ENCODE data around the gene HLA-A.

Gene HLA-A

DNA sequence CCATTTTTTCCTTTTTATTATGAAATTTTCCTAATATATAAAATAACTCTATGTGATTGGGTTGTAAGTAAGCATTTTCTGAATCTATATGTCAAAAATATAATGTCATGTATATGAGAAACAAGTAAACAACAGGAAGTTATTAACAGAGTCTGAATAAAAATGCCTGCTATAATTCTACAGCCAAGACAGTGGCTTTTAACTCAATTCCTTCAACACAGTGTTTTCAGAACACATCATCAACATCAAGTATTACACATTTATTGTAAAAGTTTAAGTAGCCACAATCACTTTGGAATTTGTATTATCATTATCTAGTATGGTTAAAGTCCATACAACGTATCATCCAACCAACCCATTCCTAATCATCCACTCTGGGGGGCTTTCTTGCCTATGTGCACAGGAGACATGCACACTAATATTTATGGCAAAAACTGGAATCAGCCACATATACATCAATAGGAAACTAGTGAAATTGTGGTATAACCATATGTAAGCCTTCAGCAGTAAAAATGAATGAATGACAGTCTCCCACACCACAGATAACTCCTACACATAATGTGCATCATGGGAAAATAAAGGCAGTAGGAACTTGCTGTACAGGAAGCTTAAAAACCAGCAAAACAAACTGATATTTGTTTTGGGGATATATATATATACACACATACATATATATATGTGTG is 6.9 kb upstream of the HLA-A start:
- DNase-seq (ENCODE audit: low spot score) = no peak

DNA sequence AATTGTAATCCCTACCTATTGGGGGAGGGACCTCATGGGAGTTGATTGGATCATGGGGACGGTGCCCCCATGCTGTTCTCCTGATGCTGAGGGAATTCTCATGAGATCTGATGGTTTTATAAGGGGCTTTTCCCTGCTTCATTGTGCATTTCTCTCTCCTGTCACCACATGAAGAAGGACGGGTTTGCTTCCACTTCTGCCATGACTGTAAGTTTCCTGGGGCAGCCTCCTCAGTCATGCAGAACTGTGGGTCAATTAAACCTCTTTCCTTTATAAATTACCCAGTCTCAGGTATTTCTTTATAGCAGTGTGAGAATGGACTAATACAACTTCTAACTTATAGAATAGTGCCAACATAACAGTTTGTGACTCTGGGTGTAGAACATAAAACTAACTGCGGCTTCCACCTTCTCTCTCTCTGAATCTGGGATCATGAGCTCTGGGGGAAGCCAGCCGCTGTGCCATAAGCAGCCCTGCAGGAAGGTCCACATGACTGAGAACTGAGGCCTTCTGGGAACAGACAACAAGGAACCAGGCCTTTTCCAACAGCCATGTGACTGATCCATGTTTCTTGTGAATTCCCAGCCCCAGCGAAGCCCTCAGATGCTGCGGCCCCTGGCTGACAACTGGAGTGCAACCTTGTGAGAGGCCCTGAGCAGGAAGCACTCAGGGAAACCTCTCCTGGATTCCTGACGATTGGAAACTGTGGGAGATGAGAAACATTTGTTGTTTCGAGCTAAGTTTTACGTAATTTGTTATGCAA is 3.4 kb upstream of the HLA-A start:
- no peak for DNase-seq (ENCODE audit: low spot score)

DNA sequence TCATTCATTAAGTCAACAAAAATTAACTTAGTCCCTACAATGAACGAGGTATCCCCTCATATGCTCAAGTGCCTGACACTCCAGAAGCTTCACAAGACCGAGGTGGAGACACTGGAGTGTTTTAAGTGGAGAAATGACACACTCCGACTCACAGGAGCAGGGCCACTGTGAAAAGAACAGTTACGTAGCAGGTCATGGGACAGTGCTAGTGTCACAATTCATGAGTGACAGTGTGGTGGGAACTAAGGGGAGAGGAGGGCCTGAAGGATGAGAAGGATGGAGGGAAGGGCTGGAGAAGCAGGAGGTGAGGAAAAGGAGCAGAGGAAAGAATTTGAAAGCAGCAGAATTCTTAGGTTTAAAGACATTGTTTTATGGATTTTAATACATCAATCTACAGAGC is 1.3 kb upstream of the HLA-A start:
- DNase-seq (ENCODE audit: low spot score) = peak; percentile 50

DNA sequence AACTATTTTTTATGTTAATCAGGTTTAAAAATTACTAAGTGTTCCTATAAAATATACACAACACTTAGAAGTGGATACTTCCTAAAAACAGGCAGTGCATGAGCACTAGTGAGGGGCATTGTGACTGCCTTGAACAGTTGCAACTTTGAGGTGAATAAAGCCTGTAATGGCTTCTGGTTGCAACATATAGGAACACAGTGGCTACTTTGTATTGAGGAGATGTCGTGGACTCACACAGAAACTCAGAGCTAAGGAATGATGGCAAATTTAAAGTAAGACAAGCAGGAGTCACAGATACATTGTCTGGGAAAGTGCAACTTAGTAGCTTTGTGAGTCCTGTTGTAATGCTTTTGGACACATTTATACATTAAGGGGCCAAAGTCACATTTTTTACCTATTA is 861 bp upstream of the HLA-A start:
- DNase-seq (ENCODE audit: low spot score) = peak; percentile 25

DNA sequence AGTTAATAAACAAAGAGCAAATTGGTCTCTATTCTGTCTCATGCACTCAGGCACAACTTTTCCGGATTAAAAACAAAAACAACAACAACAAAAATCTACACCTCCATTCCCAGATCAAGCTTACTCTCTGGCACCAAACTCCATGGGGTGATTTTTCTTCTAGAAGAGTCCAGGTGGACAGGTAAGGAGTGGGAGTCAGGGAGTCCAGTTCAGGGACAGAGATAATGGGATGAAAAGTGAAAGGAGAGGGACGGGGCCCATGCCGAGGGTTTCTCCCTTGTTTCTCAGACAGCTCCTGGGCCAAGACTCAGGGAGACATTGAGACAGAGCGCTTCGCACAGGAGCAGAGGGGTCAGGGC is 437 bp upstream of the HLA-A start:
- DNase-seq (ENCODE audit: low spot score) = no peak

DNA sequence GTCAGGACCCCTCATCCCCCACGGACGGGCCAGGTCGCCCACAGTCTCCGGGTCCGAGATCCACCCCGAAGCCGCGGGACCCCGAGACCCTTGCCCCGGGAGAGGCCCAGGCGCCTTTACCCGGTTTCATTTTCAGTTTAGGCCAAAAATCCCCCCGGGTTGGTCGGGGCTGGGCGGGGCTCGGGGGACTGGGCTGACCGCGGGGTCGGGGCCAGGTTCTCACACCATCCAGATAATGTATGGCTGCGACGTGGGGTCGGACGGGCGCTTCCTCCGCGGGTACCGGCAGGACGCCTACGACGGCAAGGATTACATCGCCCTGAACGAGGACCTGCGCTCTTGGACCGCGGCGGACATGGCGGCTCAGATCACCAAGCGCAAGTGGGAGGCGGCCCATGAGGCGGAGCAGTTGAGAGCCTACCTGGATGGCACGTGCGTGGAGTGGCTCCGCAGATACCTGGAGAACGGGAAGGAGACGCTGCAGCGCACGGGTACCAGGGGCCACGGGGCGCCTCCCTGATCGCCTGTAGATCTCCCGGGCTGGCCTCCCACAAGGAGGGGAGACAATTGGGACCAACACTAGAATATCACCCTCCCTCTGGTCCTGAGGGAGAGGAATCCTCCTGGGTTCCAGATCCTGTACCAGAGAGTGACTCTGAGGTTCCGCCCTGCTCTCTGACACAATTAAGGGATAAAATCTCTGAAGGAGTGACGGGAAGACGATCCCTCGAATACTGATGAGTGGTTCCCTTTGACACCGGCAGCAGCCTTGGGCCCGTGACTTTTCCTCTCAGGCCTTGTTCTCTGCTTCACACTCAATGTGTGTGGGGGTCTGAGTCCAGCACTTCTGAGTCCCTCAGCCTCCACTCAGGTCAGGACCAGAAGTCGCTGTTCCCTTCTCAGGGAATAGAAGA is 978 bp downstream of the HLA-A start:
- no peak for DNase-seq (ENCODE audit: low spot score)

DNA sequence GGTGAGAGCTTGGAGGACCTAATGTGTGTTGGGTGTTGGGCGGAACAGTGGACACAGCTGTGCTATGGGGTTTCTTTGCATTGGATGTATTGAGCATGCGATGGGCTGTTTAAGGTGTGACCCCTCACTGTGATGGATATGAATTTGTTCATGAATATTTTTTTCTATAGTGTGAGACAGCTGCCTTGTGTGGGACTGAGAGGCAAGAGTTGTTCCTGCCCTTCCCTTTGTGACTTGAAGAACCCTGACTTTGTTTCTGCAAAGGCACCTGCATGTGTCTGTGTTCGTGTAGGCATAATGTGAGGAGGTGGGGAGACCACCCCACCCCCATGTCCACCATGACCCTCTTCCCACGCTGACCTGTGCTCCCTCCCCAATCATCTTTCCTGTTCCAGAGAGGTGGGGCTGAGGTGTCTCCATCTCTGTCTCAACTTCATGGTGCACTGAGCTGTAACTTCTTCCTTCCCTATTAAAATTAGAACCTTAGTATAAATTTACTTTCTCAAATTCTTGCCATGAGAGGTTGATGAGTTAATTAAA is 3.0 kb downstream of the HLA-A start:
- DNase-seq (ENCODE audit: low spot score) = no peak

DNA sequence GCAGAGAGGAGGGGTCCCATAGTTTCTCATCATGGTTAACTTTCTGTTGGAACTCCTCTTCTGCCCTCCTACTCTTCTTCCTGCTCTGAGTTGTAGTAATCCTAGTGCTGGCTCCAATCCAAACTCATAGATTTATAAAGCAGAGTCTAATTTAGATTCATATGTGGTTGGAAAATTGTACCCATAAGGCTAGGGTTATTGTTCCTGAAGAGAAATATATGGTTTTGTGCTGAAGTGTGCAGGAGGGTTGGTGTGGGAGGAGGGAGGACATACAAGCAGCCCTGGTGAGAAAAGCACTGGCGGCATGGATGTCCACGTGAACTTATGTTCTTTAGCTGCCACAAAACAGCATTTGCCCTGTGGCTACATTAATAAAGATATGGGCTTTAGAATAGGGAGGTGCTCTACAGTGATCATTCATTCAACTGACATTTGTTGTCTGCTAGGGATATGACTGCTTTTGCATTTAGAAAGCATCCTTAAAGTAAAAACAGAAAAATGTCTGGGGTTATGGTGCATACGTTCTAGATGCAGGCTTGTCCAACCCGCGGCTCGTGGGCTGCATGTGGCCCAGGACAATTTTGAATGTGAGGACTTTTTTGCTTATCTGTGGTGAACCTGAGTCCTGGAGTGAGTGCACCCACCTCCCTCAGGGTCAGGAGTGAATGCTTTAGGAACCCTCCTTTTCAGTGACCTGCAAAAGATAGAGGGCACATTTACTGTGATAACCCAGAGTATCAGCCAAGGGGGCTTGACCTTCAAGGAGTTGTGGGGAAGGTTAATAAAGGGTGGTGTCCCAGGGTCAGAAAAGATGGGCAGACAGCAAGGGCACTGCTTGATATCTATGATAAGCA is 4.1 kb downstream of the HLA-A start:
- DNase-seq (ENCODE audit: low spot score) = no peak

DNA sequence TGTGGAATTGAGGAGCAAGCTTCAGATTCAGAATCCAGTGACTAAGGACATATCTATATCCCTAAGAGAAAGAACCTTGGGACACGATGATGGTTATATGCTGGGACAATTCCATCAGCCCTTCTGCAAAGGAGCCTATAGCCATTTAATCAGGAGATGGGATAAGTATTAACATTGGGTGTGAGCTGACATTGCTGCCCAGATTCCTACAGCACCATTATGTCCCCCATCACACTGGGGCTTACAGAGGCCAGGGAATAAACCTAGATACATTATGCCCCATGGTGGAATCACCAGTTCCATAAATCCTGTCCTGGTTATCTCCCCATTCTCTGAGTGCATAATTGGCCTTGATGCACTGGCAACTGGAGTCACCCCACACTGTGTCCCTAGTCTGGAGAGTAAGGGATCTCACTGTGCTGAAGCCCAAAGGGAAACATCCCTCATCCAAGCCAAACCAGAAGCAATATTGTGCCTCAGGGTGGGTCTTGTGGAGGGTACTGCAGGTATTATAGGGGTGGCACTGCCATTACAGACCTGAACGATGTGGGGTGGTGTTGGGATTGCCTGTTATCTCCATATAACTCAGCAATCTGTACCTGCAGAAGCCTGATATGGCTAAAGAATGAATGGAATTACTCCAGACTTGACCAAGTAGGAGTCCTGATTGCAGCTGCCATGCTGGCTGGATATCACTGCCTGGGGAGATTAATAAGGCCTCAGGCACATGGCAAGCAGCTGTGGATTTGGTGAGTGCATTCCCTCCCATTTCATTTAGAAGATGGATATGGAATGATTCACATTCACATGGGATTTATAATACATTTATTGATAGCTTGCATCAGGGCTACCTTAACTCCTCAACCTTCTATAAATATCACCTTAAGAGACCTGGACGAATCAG is 5.0 kb downstream of the HLA-A start:
- no peak for DNase-seq (ENCODE audit: low spot score)

DNA sequence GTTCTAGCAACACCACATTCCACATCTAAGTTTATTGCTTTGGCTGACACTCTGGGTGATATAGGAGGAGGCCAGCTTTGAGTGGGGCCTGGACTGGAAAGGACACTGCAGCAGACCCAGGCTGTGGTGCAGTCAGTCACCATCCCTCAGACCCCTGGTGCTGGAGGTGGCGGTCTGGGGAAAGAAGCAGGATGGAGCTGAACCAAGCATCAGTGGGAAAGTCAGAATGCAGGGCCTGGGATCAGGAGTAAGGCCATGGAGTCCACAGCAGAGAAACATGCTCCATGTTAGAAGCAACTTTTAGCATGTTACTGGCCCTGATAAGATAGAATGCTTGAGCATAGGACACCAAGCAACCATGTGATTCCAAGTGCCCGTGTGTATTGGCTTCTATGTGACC is 5.9 kb downstream of the HLA-A start:
- no peak for DNase-seq (ENCODE audit: low spot score)

DNA sequence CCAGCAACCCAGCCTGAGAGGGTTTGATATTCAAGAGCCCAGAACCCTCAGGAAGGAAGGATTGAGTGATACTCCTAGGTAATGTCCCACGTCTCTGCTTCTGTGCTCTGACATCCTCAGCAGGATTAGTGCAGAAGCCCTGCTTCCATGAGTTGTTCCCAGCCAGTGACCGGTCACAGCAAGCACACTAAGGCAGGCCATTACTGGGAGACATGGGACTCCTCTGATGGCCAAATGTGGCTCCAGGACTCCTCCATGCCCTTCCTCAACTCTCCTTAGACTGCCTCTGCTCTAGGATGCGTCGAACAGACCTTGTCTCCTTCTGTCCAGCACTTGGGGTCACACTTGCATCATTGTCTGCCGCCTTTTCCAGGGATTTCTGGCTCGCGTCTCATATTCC is 7.6 kb downstream of the HLA-A start:
- no peak for DNase-seq (ENCODE audit: low spot score)

DNA sequence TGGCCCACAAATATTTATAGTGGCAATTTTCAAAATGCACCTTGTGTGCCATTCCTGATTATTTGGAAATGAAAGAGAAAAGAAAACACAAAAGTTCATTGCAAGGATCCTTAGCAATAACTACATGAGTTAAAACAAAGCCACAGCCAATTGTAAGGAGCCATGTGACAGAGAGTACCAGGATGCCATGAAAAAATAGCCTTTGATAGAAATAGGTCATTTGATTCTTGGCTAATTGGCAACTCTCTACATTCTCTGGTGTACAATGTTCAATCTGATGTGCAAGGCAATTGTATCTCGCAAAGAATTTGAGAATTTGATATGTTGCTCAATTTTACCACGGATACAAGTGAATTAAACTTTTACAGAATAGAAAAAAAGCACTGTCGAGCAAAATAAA is 9.6 kb downstream of the HLA-A start:
- no peak for DNase-seq (ENCODE audit: low spot score)

DNA sequence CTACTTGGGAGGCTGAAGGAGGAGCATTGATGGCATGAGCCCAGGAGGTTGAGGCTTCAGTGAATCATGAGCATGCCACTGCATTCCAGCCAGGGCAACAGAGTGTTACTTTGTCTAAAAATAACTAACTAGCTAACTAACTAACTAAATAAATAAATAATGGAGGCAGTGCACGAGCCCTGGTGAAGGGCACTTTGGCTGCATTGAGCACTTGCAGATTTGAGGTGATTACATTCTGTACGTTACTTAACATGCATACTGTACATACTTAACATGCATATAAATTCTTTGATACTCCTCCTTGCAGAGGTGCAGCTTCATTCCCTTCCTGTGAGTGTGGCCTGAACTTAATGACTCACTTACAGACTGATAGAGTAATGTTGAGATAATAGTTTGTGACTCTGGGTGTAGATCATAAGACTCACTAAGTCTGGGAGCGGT is 10.7 kb downstream of the HLA-A start:
- DNase-seq (ENCODE audit: low spot score) = peak; percentile 99

DNA sequence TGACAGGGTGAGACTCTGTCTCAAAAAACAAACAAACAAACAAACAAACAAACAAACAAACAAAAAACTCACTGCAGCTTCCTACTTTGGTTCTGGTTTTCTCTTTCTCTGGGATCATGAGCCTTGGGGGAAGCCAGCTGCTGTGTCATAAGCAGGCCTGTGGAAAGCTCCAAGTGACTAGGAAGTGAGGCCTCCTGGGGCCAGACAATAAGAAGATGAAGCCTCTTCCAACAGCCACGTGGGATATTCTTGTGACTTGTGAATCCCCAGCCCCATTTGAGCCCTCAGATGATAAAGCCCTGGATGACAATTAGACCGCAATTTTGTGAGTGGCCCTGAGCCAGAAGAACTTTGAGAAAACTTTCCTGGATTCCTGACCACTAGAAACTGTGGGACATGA is 11.4 kb downstream of the HLA-A start:
- peak; percentile 69 for DNase-seq (ENCODE audit: low spot score)

DNA sequence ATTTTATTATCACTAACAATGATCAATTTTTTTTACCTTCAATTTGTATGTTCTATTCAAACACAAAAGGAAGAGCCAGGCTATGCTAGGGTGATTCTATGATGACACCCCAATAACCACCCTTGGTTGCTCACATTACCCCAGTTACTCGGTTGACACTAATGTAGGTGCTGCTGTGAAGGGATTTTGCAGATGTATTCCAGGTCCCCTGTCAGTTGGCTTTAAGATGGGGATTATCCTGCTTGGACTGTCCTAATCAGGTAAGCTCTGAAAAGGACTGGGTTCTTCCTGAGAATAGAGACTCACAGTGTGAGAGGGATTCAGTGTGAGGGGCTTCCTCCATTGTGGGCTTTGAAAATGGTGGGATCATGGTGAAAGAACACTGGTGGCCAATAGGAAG is 11.9 kb downstream of the HLA-A start:
- DNase-seq (ENCODE audit: low spot score) = no peak

DNA sequence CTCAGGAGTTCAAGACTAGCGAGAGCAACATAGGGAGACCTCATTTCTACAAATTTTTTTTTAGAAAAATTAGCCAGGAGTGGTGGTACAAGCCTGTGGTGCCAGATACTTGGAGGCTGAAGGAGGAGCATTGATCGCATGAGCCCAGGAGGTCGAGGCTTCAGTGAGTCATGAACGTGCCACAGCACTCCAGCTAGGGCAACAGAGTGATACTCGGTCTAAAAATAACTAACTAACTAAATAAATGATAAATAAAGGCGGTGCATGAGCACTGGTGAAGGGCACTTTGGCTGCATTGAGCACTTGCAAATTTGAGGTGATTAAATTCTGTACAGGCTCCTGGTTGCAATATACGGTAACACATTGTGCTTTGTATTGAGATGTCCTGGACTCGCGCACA is 13.5 kb downstream of the HLA-A start:
- DNase-seq (ENCODE audit: low spot score) = peak; percentile 71

DNA sequence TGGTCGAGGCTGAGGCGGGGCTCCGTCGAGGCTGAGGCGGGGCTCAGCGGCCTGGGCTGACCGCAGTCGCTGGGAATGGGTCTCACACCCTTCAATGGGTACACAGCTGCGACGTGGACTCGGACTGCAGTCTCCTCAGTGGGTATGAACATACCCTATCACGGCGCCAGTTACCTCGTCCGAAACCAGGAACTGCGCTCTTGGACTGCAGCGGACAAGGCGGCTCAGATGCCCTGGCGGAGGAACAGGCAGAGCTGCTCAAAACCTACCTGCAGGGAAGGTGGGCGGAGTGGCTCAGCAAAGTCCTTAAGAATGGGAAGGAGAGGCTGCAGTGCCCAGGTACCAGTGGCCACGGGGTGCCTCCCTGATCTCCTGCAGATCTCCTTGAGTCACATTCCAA is 14.2 kb downstream of the HLA-A start:
- DNase-seq (ENCODE audit: low spot score) = no peak

DNA sequence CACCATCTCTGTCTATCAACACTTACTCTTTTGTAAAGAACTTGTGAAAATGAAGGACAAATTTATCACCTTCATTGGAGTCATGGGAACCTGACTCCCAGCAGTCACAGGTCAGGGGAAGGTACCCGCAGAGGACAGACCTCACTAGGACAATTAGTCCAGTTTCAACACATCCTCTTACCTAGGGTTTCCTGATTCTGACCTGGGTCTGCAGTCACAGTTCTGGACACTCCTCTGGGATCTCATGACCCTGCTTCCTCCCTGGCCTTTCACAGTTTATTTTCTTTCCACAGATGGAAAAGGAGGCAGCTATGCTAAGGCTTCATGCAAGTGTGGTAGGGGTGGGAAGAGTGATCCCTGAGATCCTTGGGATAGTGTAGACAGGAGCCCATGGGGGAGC is 15.7 kb downstream of the HLA-A start:
- DNase-seq (ENCODE audit: low spot score) = no peak

DNA sequence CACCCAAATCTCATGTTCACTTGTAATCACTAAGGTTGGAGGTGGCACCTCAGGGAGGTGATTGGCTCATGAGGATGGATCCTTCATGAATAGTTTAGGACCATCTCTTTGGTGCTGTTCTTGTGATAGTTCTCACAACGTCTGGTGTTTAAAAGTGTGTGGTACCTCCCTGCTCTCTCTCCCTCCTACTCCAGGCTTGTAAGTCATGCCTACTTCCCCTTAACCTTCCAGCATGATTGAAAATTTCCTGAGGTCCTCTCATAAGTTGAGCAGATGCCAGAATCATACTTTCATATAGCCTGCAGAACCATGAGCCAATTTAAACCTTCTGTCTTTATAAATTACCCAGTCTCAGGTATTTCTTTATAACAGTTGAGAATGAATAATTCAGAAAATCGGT is 16.6 kb downstream of the HLA-A start:
- no peak for DNase-seq (ENCODE audit: low spot score)

DNA sequence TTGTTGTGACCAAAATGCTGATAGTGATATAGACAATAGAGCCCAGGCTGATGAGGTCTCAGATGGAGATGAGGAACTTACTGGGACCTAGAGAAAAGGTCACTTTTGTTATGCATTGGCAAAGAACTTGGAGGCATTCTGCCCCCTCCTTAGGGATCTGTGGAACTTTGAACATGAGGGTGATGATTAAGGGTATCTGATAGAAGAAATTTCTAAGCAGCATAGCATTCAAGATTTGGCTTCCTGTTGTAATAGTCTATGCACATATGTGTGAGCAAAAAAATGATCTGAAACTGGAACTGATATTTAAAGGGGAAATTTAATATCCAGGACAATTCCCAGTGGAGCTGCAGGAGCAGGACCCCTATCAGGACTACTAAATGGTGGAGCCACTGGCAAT is 17.1 kb downstream of the HLA-A start:
- no peak for DNase-seq (ENCODE audit: low spot score)

DNA sequence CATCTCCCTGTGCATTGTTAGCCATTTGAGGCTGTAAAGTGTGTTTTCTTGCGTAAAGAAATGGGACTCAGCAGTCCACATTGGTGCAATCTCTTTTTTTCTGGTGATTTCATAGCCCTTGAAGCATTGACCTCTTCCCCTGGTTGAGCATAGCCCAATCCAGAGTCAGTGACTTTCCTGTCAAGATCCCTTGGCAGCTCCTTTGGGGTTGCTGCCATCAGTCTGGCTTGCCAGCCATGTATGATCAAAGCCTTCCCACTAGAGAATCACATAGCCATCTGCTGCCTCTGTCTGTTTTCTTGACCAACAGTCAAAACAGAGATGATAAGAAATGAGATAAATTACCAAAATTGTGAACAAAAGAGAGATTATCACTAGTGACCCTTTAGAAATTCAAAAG is 19.6 kb downstream of the HLA-A start:
- DNase-seq (ENCODE audit: low spot score) = no peak
